ENCODE measurements around the gene GAGE10. TPM values are rescaled to one million over a fixed set of nuclear protein-coding genes. Genes with fewer than 3 reads are reported as not detected.

GAGE10 gene
- total and polyA plus RNA-seq, 2 experiments from 2014 or later, result not detected

DNA sequence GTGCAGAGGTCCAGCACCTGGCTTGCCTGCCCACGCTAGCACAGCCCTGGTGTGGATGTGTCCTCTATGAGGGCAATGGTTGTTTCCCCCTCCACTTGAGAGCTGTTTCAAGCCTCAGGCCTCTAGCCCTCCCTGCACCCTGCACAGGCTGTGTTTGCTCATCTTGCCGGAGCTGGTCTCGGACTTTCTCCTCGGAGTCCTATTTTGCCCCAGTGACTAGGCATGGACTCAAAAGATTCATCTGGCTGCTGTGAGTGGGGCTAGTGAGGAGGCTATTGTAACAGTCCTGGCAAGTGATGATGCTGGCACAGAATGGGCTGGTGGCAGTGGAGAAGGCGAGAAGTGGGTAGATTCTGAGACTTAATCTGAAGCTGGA is 44.7 kb upstream of the GAGE10 start:
- TF ChIP-seq, protein P1, sequence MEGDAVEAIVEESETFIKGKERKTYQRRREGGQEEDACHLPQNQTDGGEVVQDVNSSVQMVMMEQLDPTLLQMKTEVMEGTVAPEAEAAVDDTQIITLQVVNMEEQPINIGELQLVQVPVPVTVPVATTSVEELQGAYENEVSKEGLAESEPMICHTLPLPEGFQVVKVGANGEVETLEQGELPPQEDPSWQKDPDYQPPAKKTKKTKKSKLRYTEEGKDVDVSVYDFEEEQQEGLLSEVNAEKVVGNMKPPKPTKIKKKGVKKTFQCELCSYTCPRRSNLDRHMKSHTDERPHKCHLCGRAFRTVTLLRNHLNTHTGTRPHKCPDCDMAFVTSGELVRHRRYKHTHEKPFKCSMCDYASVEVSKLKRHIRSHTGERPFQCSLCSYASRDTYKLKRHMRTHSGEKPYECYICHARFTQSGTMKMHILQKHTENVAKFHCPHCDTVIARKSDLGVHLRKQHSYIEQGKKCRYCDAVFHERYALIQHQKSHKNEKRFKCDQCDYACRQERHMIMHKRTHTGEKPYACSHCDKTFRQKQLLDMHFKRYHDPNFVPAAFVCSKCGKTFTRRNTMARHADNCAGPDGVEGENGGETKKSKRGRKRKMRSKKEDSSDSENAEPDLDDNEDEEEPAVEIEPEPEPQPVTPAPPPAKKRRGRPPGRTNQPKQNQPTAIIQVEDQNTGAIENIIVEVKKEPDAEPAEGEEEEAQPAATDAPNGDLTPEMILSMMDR (IDR thresholded peaks at IDR 0.05; ENCODE audit: low read depth, low read length), result no peak
- no peaks in the 10 kb centered on the region for H3K9me3 ChIP-seq (ENCODE audit: low read depth)

DNA sequence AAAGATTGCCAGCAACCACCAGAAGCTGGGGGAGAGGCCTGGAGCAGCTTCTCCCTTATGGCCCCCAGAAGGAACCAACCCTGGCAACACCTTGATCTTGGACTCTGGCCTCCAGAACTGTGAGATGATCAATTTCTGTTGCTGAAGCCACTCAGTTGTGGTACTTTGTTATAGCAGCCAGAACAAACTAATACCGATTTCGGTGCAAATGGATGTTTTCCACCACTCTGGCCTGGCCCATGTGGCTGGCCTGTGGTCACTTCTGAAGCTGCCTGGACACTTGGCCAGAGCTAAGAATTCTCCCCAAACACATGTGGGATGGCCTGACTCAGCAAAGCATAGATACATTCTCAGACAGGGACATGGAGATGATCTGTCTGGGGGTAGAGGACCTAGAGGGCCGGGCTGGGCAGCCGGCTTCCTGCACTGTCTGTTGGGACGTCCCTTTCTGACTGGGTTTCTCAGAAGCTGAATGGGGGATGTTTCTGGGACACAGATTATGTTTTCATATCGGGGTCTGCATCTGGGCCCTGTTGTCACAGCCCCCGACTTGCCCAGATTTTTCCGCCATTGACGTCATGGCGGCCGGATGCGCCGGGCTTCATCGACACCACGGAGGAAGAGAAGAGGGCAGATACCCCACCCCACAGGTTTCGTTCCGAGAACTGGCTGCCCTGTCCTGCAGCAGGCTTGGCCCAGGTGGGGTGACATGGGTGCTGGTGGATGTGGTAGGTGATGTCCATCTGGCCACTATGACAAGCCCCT is 43.0 kb upstream of the GAGE10 start:
- Histone ChIP-seq H3K27me3 (no peaks in the 10 kb centered on the region), H3K4me3 (no peak overlapping the region), H3K36me3 (no peaks in the 10 kb centered on the region), H3K4me1 (ENCODE audit: low read depth) (no peaks in the 10 kb centered on the region), H3K27ac (no peak overlapping the region), H3K9me3 (ENCODE audit: low read depth) (no peaks in the 10 kb centered on the region)
- TF ChIP-seq, protein P1 (IDR thresholded peaks at IDR 0.05; ENCODE audit: low read depth, low read length), result no peak
- DNase-seq (ENCODE audit: low read depth in 1 of 2, low spot score in 1 of 2), result no peak

More for the DNA sequence above, 44.7 kb upstream of the GAGE10 start:
- H3K4me1 ChIP-seq (ENCODE audit: low read depth), result no peaks in the 10 kb centered on the region
- H3K27me3 ChIP-seq, result no peaks in the 10 kb centered on the region
- H3K4me3 ChIP-seq, result no peak overlapping the region
- H3K36me3 ChIP-seq, result no peaks in the 10 kb centered on the region
- H3K27ac ChIP-seq, result no peak overlapping the region
- no peak for DNase-seq (ENCODE audit: low read depth in 1 of 2, low spot score in 1 of 2)

DNA sequence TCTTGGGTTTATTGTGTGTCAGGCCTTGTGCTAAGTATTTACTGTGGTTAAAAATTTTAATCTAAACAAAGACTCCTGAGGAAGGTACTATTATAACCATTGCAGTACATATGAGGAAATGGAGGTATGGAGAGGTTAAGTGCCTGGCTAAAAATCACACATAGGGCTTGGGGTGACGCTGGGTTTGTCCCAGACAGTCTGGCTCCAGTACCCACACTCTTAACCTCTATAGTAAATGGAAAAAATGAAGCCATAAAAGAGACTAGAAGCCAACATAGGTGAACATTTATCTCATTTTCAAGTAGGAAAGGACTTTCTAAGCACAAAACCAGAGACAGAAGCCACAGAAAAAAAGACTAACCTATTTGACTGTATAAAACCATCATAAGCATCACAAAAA is 40.8 kb upstream of the GAGE10 start:
- Histone ChIP-seq H3K9me3 (ENCODE audit: low read depth) (no peaks in the 10 kb centered on the region), H3K4me1 (ENCODE audit: low read depth) (no peaks in the 10 kb centered on the region), H3K27ac (no peak overlapping the region), H3K27me3 (no peaks in the 10 kb centered on the region), H3K36me3 (no peaks in the 10 kb centered on the region), H3K4me3 (no peak overlapping the region)
- no peak for DNase-seq (ENCODE audit: low read depth in 1 of 2, low spot score in 1 of 2)
- TF ChIP-seq, protein P1 (IDR thresholded peaks at IDR 0.05; ENCODE audit: low read depth, low read length), result no peak

DNA sequence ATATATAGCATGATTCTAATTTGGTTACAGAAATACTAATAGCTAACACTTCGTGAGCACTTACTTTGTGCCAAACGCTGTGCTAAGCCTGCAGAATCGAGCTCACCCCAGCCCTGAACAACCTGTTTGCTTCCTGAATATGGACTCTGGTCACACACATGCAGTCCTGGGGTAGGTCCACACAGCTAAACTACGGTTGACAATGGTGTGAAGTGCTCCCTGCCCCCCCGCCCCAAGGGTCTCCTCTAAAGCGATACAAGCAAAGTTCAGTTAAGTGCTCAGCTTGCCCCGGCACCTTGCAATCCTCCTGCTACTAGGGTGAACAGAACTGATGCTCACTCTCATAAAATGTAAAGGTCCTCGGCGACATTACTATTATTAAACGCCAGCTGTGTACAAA is 39.8 kb upstream of the GAGE10 start:
- H3K36me3 ChIP-seq, result no peaks in the 10 kb centered on the region
- no peak overlapping the region for H3K27ac ChIP-seq
- no peak for DNase-seq (ENCODE audit: low read depth in 1 of 2, low spot score in 1 of 2)
- no peaks in the 10 kb centered on the region for H3K4me1 ChIP-seq (ENCODE audit: low read depth)
- TF ChIP-seq, protein P1 (IDR thresholded peaks at IDR 0.05; ENCODE audit: low read depth, low read length), result no peak
- H3K27me3 ChIP-seq, result no peaks in the 10 kb centered on the region
- no peaks in the 10 kb centered on the region for H3K9me3 ChIP-seq (ENCODE audit: low read depth)
- no peak overlapping the region for H3K4me3 ChIP-seq

DNA sequence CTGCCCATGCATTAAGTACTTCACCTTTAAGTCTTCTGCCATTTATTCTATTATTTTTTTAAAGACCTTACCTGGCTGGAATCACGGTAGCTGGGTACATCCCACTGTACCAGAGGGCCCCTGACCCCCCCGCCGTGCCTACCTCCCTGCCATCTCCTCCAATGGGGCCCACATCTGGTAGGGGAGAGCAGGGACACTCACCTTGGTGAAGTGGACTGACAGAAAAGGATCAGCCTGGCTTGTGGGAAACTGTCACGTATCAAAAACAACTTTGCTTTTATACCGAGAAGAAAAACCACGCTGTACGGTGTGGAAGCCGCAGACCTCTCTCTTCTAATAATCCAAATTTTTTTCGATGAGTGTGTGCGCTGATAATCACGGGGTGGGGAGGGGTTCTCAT is 39.0 kb upstream of the GAGE10 start, which contains the start of gene FOXP3:
Gene FOXP3 (minus strand): TSS at position 251 of the 400 bp plus-strand sequence. CDS start 6,205 bp downstream, outside the sequence.
- no peaks in the 10 kb centered on the region for H3K9me3 ChIP-seq (ENCODE audit: low read depth)
- H3K4me1 ChIP-seq (ENCODE audit: low read depth), result no peaks in the 10 kb centered on the region

More for the DNA sequence above, 39.0 kb upstream of the GAGE10 start, which contains the start of gene FOXP3:
- Histone ChIP-seq H3K27me3 (no peaks in the 10 kb centered on the region), H3K36me3 (no peaks in the 10 kb centered on the region), H3K27ac (no peak within 1 kb of the TSS), H3K4me3 (no peak within 1 kb of the TSS)
- no peak for DNase-seq (ENCODE audit: low read depth in 1 of 2, low spot score in 1 of 2)
- TF ChIP-seq, protein P1 (IDR thresholded peaks at IDR 0.05; ENCODE audit: low read depth, low read length), result no peak
